HCT116 (cell line): ENCODE data around the gene POC1A.

Experiments used
- CBX3 ChIP-seq: IDR thresholded peaks from 2 replicates; pipeline ENCODE4 v1.6.1; 2012; ENCODE audit warnings: low read depth
- CEBPB ChIP-seq: IDR thresholded peaks from 2 replicates; pipeline ENCODE4 v1.6.1; 2012; ENCODE audit warnings: low read depth
- CTCF ChIP-seq, 3 experiments: fragments of 200-600 bp in 1 of 3; sonication (generic) in 1 of 3; IDR thresholded peaks in 2 of 3; conservative IDR thresholded peaks in 1 of 3; 2 replicates each; pipeline ENCODE4 v1.5.1; 2012 to 2017; ENCODE audit warnings: low read depth in 2 of 3, low read length in 2 of 3, antibody characterized with exemption in 1 of 3, borderline replicate concordance in 1 of 3, control low read depth in 1 of 3, mild to moderate bottlenecking in 1 of 3, mixed read lengths in 1 of 3, mixed run types in 1 of 3, moderate library complexity in 1 of 3; ENCODE audit not compliant: insufficient read depth in 1 of 3
- EGR1 ChIP-seq: IDR thresholded peaks from 2 replicates; pipeline ENCODE4 v1.6.1; 2012; ENCODE audit warnings: low read depth
- EZH2 ChIP-seq: fragments of 200-600 bp; sonication (generic); IDR thresholded peaks from 2 replicates; pipeline ENCODE4 v1.6.1; 2017; ENCODE audit warnings: antibody characterized with exemption, mixed run types
- EZH2phosphoT487 ChIP-seq: fragments of 200-600 bp; IDR thresholded peaks from 2 replicates; pipeline ENCODE4 v1.6.1; 2018; ENCODE audit warnings: antibody characterized with exemption, borderline replicate concordance
- POLR2A ChIP-seq: IDR thresholded peaks from 2 replicates; pipeline ENCODE4 v1.7.0; 2011; ENCODE audit warnings: borderline replicate concordance; ENCODE audit not compliant: insufficient read depth, insufficient read length; ENCODE audit errors: extremely low read depth
- POLR2AphosphoS5 ChIP-seq: IDR thresholded peaks from 2 replicates; pipeline ENCODE4 v1.6.1; 2011; ENCODE audit warnings: mild to moderate bottlenecking, low read depth, low read length, moderate library complexity
- RAD21 ChIP-seq: IDR thresholded peaks from 2 replicates; pipeline ENCODE4 v1.6.1; 2012; ENCODE audit warnings: low read depth, mild to moderate bottlenecking
- ZNF274 ChIP-seq: fragments of 200-500 bp; sonication (Bioruptor generic); IDR thresholded peaks from 2 replicates; pipeline ENCODE4 v1.6.1; 2014; ENCODE audit warnings: mild to moderate bottlenecking, low read depth, low read length, inconsistent platforms

GRCh38 chr3:52150860-52151259 is 3.4 kb downstream of the POC1A start:
- TF ChIP-seq CTCF (IDR thresholded peaks at IDR 0.05 in 2 of 3, conservative IDR thresholded peaks at IDR 0.05 in 1 of 3; ENCODE audit: borderline replicate concordance in 1 of 3, insufficient read depth in 1 of 3, low read depth in 2 of 3, low read length in 2 of 3) (no peak), ZNF274 (no peak), POLR2A (no peak), EZH2 (no peak), CEBPB (no peak), CBX3 (no peak), EGR1 (no peak), RAD21 (no peak), EZH2phosphoT487 (no peak), POLR2AphosphoS5 (no peak)
